ENCODE data around the gene ZNF324. TPM values are rescaled to one million over a fixed set of nuclear protein-coding genes. Genes with fewer than 3 reads are reported as not detected.

Gene ZNF324
- total and polyA plus RNA-seq, 2 of the 13 experiments (the other 11 are each of a cell fraction or from before 2014, with no cell fraction given), result 1.1 to 4.7 TPM

- TF ChIP-seq ZNF609 (CRISPR knock-in tag; IDR thresholded peaks at IDR 0.05; ENCODE audit: borderline replicate concordance), result no peak
- no peak for TF ChIP-seq PRMT3 (CRISPR knock-in tag; IDR thresholded peaks at IDR 0.05; ENCODE audit: borderline replicate concordance, low read depth)
- no peak for TF ChIP-seq LCORL (IDR thresholded peaks at IDR 0.05)
- no peak for TF ChIP-seq LCORL (CRISPR knock-in tag; IDR thresholded peaks at IDR 0.05)
- TF ChIP-seq ZNF253 (CRISPR knock-in tag; IDR thresholded peaks at IDR 0.05; ENCODE audit: borderline replicate concordance), result no peak
- TF ChIP-seq RBAK (CRISPR knock-in tag; IDR thresholded peaks at IDR 0.05), result no peak
- TF ChIP-seq THYN1 (CRISPR knock-in tag; IDR thresholded peaks at IDR 0.05; ENCODE audit: borderline replicate concordance, low read depth), result no peak
- TF ChIP-seq ZNF766 (CRISPR knock-in tag; IDR thresholded peaks at IDR 0.05; ENCODE audit: borderline replicate concordance), result no peak
- peak; percentile 77 for TF ChIP-seq GATAD1 (CRISPR knock-in tag; IDR thresholded peaks at IDR 0.05)
- TF ChIP-seq ARHGAP35 (CRISPR knock-in tag; IDR thresholded peaks at IDR 0.05; ENCODE audit: borderline replicate concordance), result no peak
- no peak for TF ChIP-seq ZSCAN31 (CRISPR knock-in tag; IDR thresholded peaks at IDR 0.05; ENCODE audit: low read depth)
- peak; percentile 75; the same call in 1 of the 2 replicates for TF ChIP-seq FOXK1 (CRISPR knock-in tag; IDR thresholded peaks at IDR 0.05; ENCODE audit: borderline replicate concordance, low read depth)
- no peak for TF ChIP-seq ZNF451 (CRISPR knock-in tag; IDR thresholded peaks at IDR 0.05)
- no peak; the same call in 1 of the 2 replicates for TF ChIP-seq NR0B2 (CRISPR knock-in tag; IDR thresholded peaks at IDR 0.05)
- no peak for TF ChIP-seq XBP1 (CRISPR knock-in tag; IDR thresholded peaks at IDR 0.05)
- no peak for TF ChIP-seq ZBTB46 (CRISPR knock-in tag; IDR thresholded peaks at IDR 0.05; ENCODE audit: borderline replicate concordance)
- no peak for TF ChIP-seq ZNF230 (CRISPR knock-in tag; IDR thresholded peaks at IDR 0.05)
- TF ChIP-seq NR3C1 (CRISPR knock-in tag; IDR thresholded peaks at IDR 0.05), result no peak
- no peak for TF ChIP-seq ZNF160 (CRISPR knock-in tag; IDR thresholded peaks at IDR 0.05)
- TF ChIP-seq SRF (IDR thresholded peaks at IDR 0.05; ENCODE audit: low read depth, low read length), result 0 out of 2 replicates have a peak, but pooled peaks have one; percentile 8
- peak; percentile 32; the same call in 1 of the 2 replicates for TF ChIP-seq MED1 (CRISPR knock-in tag; IDR thresholded peaks at IDR 0.05)
- TF ChIP-seq NFE2L1 (CRISPR knock-in tag; IDR thresholded peaks at IDR 0.05; ENCODE audit: borderline replicate concordance), result no peak
Observed at GRCh38 chr19:58451358-58452101, 15.3 kb upstream of the ZNF324 start, which contains the start of gene ZNF324B (continued).
